Parathyroid adenoma (tissue), 2 donors: ENCODE results near the gene GALK1.

Experiments used
- H2AFZ ChIP-seq: fragments of 300-600 bp; sonication (generic); one replicate; pipeline ENCODE4 v1.7.0; 2017; ENCODE audit warnings: antibody characterized with exemption, mild to moderate bottlenecking
- H3K27ac ChIP-seq: fragments of 300-600 bp; sonication (generic); one replicate; pipeline ENCODE4 v1.7.0; 2017
- H3K27me3 ChIP-seq: fragments of 300-600 bp; sonication (generic); one replicate; pipeline ENCODE4 v1.7.0; 2017; ENCODE audit warnings: low read length; ENCODE audit not compliant: control insufficient read depth, insufficient read depth
- H3K36me3 ChIP-seq: fragments of 300-600 bp; sonication (generic); one replicate; pipeline ENCODE4 v1.7.0; 2017; ENCODE audit warnings: low read length; ENCODE audit not compliant: control insufficient read depth, insufficient read depth
- H3K4me1 ChIP-seq: fragments of 300-600 bp; sonication (generic); one replicate; pipeline ENCODE4 v1.7.0; 2017; ENCODE audit warnings: control low read depth
- H3K4me2 ChIP-seq: fragments of 300-600 bp; sonication (generic); one replicate; pipeline ENCODE4 v1.7.0; 2017; ENCODE audit warnings: low read length
- H3K4me3 ChIP-seq: fragments of 300-600 bp; sonication (generic); one replicate; pipeline ENCODE4 v1.7.0; 2017; ENCODE audit warnings: low read depth, low read length
- H3K79me2 ChIP-seq: fragments of 300-600 bp; sonication (generic); one replicate; pipeline ENCODE4 v1.7.0; 2017; ENCODE audit warnings: control low read depth
- H3K9ac ChIP-seq: fragments of 300-600 bp; sonication (generic); one replicate; pipeline ENCODE4 v1.7.0; 2017; ENCODE audit warnings: mild to moderate bottlenecking
- H3K9me3 ChIP-seq: fragments of 300-600 bp; sonication (generic); one replicate; pipeline ENCODE4 v1.7.0; 2017; ENCODE audit warnings: low read length; ENCODE audit not compliant: control insufficient read depth
- TF ChIP-seq, protein P1 (sequence below): fragments of 300-600 bp; sonication (generic); IDR thresholded peaks from one replicate; pipeline ENCODE4 v1.7.0; 2017; ENCODE audit warnings: antibody characterized with exemption, mild to moderate bottlenecking
- donor health status: primary hyperparathyroidism.

GALK1 gene

DNA sequence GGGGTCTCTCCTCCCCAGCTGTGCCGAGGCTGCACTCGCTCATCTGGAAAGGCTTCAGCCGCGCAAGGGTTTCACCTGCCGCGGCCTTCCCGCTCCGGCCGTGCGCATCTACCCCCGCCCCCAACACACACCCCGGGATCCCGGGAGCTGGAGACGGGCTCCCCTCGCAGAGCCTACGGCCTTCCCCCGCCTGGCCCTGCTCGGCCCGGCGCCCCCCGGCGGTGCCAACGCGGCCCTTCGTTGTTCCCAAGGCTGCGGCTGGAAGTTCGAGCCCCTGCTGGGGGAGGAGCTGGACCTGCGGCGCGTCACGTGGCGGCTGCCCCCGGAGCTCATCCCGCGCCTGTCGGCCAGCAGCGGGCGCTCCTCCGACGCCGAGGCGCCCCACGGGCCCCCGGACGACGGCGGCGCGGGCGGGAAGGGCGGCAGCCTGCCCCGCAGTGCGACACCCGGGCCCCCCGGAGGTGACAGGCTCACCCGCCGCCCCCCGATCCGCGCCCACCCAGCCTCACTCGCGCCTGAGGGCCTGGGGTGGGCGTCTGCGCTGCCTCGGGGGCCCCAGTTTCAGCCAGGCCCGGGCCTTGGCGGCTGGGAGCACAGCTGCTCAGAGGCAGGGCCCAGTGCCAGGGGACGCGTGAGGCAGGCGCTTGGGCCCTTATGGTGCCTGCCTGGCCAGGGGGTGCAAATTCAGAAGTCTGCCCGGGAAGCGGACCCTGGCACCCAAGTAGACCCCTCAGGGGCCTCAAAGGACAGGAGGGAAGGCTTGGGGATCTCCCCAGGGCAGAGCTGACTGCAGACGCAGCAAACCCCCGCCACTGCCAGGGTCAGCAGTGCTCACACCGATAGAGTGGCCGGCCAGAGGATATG lies 11.2 kb downstream of the GALK1 start:
- Histone ChIP-seq H3K4me1 (peaks cover 10% of the 10 kb centered on the region), H3K9ac (no peak overlapping the region), H3K4me2 (peak overlapping the region; percentile 74), H3K36me3 (no peaks in the 10 kb centered on the region), H2AFZ (peak overlapping the region; percentile 94), H3K79me2 (no peaks in the 10 kb centered on the region), H3K4me3 (peak overlapping the region; percentile 55), H3K27ac (no peak overlapping the region), H3K9me3 (no peaks in the 10 kb centered on the region), H3K27me3 (no peaks in the 10 kb centered on the region)
- TF ChIP-seq, protein P1, sequence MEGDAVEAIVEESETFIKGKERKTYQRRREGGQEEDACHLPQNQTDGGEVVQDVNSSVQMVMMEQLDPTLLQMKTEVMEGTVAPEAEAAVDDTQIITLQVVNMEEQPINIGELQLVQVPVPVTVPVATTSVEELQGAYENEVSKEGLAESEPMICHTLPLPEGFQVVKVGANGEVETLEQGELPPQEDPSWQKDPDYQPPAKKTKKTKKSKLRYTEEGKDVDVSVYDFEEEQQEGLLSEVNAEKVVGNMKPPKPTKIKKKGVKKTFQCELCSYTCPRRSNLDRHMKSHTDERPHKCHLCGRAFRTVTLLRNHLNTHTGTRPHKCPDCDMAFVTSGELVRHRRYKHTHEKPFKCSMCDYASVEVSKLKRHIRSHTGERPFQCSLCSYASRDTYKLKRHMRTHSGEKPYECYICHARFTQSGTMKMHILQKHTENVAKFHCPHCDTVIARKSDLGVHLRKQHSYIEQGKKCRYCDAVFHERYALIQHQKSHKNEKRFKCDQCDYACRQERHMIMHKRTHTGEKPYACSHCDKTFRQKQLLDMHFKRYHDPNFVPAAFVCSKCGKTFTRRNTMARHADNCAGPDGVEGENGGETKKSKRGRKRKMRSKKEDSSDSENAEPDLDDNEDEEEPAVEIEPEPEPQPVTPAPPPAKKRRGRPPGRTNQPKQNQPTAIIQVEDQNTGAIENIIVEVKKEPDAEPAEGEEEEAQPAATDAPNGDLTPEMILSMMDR, result peak; percentile 62

DNA sequence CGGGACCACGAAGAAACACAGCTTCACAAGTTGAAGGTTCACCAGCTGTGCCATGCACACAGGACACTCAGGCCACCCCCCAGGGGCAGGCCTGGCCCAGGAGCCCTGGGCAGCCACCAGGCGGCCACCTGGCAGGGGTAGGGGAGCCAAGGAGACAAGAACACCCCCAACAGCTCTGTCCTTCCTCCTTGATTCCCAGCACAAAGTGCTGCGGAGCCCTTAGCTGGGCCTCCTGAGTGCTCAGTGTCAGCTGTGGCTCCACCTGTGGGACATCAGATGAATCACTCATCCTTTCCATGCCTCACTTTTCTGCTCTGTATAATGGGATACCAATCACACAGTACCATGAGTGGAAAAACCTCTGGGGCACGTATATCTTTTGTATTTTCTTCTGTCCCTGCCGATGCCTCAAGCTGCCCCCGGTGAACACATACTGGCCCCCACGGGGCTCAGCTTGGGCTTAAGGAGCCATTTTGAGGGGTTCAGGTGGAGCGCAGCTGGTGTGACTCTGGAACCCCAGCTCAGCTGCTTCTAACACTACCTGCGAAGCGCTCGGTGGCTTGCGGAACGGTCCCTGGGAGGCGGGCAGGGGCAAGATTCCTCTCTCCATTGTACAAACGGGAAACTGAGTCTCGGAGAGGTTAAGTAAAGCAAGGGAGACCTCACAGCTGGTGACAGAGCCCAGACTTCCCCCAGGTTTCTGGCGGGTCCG lies 12.0 kb downstream of the GALK1 start:
- Histone ChIP-seq H2AFZ (peak overlapping the region; percentile 94), H3K27me3 (no peaks in the 10 kb centered on the region), H3K36me3 (no peaks in the 10 kb centered on the region), H3K4me3 (peak overlapping the region; percentile 55), H3K9ac (no peak overlapping the region), H3K9me3 (no peaks in the 10 kb centered on the region), H3K4me2 (peak overlapping the region; percentile 74), H3K4me1 (peaks cover 10% of the 10 kb centered on the region), H3K79me2 (no peaks in the 10 kb centered on the region), H3K27ac (no peak overlapping the region)
- TF ChIP-seq, protein P1, result no peak

DNA sequence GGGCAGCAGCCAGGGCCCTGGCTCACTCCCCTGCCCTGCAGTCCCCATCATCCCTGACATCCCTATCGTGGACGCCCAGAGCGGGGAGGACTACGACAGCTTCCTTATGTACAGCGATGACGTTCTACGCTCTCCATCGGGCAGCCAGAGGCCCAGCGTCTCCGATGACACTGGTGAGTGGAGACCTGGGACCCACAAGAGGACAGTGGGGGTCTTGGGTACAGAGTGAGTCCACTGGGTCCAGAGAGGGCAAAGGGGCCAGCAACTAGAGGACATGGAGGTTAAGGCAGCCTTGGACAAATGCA lies 12.6 kb downstream of the GALK1 start:
- Histone ChIP-seq H3K4me3 (no peak overlapping the region), H3K27ac (no peak overlapping the region), H2AFZ (no peak overlapping the region), H3K4me1 (peaks cover 10% of the 10 kb centered on the region), H3K9ac (no peak overlapping the region), H3K4me2 (no peak overlapping the region), H3K9me3 (no peaks in the 10 kb centered on the region), H3K79me2 (no peaks in the 10 kb centered on the region), H3K36me3 (no peaks in the 10 kb centered on the region), H3K27me3 (no peaks in the 10 kb centered on the region)
- TF ChIP-seq, protein P1, result no peak

DNA sequence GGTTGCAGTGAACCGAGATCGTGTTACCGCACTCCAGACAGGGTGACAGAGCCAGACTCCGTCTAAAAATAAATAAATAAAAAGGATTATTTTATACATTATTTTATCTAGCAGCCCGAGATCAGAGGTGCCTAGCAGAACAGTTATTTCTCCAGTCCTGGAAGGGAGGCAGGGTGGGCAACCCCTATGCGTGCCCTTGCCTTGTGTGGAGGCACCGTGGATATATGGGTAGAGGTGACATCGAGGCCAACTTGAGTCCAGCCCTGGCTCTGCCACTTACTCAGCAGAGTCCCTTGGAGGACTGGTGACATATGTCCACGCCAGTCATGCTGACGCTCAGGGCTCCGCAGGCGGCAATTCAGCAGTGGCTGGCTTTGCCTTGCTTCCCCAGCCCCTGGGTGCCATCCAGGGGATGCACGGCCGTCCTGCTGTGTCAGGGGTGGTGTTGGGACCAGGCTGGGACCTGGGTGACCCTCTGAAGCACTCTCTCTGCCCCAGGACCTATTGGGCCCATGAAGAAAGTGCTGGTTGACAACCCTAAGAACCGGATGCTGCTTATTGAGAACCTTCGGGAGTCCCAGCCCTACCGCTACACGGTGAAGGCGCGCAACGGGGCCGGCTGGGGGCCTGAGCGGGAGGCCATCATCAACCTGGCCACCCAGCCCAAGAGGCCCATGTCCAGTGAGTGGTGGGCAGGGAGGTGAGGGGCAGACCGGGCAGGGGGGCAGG lies 13.2 kb downstream of the GALK1 start:
- no peak overlapping the region for H3K9ac ChIP-seq
- no peak overlapping the region for H3K27ac ChIP-seq
- no peak overlapping the region for H3K4me2 ChIP-seq
- no peaks in the 10 kb centered on the region for H3K9me3 ChIP-seq
- no peaks in the 10 kb centered on the region for H3K36me3 ChIP-seq
- H2AFZ ChIP-seq, result no peak overlapping the region
- H3K4me3 ChIP-seq, result no peak overlapping the region
- no peaks in the 10 kb centered on the region for H3K79me2 ChIP-seq
- no peaks in the 10 kb centered on the region for H3K27me3 ChIP-seq
- TF ChIP-seq, protein P1, result no peak
- peaks cover 10% of the 10 kb centered on the region for H3K4me1 ChIP-seq
